Measurements from ENCODE around the gene BUB1B. TPM values are rescaled to one million over a fixed set of nuclear protein-coding genes. Genes with fewer than 3 reads are reported as not detected.

Gene BUB1B
- total RNA-seq, 1 experiment from 2014 or later: 192 TPM

DNA sequence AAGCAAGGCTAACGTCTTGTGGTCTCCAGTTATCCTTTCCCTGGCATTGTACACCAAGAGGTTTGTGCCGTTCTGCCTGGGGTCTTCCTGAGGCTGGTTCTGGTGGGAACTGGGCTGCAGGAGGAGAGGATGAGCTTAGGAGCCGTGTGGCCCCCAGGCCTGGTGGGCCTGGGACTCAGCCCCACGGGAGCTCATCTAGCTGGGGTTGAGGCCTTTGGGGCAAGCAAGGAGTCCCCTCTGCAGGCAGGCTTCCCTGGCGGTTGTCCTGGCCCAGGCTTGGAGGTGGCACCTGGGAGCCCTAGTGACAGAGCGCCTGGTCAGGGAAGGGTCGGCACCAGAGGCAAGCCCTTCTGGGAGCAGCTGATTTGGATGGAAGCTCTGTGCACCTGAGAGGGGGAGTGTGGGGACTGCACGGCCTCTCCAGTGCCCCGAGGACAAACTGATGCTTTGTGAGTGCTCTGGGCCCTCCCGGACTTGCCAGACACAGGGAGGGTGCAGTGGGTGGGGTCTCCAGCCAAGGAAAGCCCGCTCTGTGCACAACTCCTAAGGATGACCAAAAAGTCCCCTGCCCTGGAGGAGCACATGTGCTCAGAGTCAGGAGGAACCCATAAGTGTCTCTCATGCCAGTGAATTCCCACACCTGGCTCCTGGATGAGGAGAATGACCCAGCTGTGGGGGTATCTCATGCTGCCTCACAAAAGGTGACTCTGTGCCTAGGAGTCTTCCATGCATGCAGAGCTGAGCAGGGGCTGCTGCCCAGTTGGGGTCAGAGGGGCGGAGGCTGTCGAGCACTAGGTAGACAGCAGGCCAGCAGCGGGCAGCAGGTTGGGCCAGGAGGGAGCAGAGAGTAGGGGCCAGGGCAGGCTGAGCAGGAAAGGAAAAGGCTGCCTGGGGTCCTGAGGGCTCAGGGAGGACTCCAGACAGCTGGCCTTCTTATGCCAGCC, 80.7 kb downstream of the BUB1B start:
- Mint-ChIP-seq H3K9me3 (no peaks in the 10 kb centered on the region), H3K27ac (no peak overlapping the region), H3K27me3 (ENCODE audit: low read depth) (no peaks in the 10 kb centered on the region), H3K36me3 (no peaks in the 10 kb centered on the region), H3K4me1 (peaks cover 26% of the 10 kb centered on the region), H3K4me3 (no peak overlapping the region)
- ATAC-seq: no peak
- TF ChIP-seq ZNF138 (CRISPR knock-in tag; conservative IDR thresholded peaks at IDR 0.05): no peak
- no peak for TF ChIP-seq CBFB (CRISPR knock-in tag; IDR thresholded peaks at IDR 0.05; ENCODE audit: low read depth)
- DNase-seq (ENCODE audit: low spot score): no peak
- CTCF ChIA-PET: interaction anchor here (1.0 to 7.6 kb wide), 6 partner anchors 13 to 182 kb away, joined by 3 to 153 read pairs (median 23); no protein-coding TSS in a partner anchor
- POLR2A ChIA-PET: interaction anchor here (0.6 kb wide), 1 partner anchor 11 kb away, joined by 4 read pairs; no protein-coding TSS in a partner anchor

- Mint-ChIP-seq H3K27me3 (ENCODE audit: low read depth) (no peaks in the 10 kb centered on the region), H3K36me3 (no peaks in the 10 kb centered on the region), H3K4me1 (peaks cover 26% of the 10 kb centered on the region), H3K4me3 (no peak overlapping the region), H3K27ac (no peak overlapping the region), H3K9me3 (no peaks in the 10 kb centered on the region)
- ATAC-seq (no peak), DNase-seq (ENCODE audit: low spot score) (no peak)
- POLR2A ChIA-PET: no interaction called here
- TF ChIP-seq ZNF219 (CRISPR knock-in tag; IDR thresholded peaks at IDR 0.05; ENCODE audit: borderline replicate concordance): no peak
- TF ChIP-seq, protein P1, sequence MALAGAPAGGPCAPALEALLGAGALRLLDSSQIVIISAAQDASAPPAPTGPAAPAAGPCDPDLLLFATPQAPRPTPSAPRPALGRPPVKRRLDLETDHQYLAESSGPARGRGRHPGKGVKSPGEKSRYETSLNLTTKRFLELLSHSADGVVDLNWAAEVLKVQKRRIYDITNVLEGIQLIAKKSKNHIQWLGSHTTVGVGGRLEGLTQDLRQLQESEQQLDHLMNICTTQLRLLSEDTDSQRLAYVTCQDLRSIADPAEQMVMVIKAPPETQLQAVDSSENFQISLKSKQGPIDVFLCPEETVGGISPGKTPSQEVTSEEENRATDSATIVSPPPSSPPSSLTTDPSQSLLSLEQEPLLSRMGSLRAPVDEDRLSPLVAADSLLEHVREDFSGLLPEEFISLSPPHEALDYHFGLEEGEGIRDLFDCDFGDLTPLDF (CRISPR knock-in tag; IDR thresholded peaks at IDR 0.05): no peak
- TF ChIP-seq ZBTB21 (CRISPR knock-in tag; IDR thresholded peaks at IDR 0.05; ENCODE audit: borderline replicate concordance): no peak
- TF ChIP-seq, protein P2, sequence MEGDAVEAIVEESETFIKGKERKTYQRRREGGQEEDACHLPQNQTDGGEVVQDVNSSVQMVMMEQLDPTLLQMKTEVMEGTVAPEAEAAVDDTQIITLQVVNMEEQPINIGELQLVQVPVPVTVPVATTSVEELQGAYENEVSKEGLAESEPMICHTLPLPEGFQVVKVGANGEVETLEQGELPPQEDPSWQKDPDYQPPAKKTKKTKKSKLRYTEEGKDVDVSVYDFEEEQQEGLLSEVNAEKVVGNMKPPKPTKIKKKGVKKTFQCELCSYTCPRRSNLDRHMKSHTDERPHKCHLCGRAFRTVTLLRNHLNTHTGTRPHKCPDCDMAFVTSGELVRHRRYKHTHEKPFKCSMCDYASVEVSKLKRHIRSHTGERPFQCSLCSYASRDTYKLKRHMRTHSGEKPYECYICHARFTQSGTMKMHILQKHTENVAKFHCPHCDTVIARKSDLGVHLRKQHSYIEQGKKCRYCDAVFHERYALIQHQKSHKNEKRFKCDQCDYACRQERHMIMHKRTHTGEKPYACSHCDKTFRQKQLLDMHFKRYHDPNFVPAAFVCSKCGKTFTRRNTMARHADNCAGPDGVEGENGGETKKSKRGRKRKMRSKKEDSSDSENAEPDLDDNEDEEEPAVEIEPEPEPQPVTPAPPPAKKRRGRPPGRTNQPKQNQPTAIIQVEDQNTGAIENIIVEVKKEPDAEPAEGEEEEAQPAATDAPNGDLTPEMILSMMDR (IDR thresholded peaks at IDR 0.05): no peak
- TF ChIP-seq TP53 (CRISPR knock-in tag; IDR thresholded peaks at IDR 0.05): no peak
- TF ChIP-seq TEAD1 (CRISPR knock-in tag; IDR thresholded peaks at IDR 0.05): no peak
- no peak for TF ChIP-seq OVOL2 (CRISPR knock-in tag; IDR thresholded peaks at IDR 0.05; ENCODE audit: borderline replicate concordance)
- TF ChIP-seq, protein P3, sequence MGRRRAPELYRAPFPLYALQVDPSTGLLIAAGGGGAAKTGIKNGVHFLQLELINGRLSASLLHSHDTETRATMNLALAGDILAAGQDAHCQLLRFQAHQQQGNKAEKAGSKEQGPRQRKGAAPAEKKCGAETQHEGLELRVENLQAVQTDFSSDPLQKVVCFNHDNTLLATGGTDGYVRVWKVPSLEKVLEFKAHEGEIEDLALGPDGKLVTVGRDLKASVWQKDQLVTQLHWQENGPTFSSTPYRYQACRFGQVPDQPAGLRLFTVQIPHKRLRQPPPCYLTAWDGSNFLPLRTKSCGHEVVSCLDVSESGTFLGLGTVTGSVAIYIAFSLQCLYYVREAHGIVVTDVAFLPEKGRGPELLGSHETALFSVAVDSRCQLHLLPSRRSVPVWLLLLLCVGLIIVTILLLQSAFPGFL (CRISPR knock-in tag; IDR thresholded peaks at IDR 0.05; ENCODE audit: borderline replicate concordance): no peak
- TF ChIP-seq GABPB1 (CRISPR knock-in tag; IDR thresholded peaks at IDR 0.05): no peak
- no peak for TF ChIP-seq ZNF121 (CRISPR knock-in tag; IDR thresholded peaks at IDR 0.05)
- TF ChIP-seq NFE2L1 (CRISPR knock-in tag; IDR thresholded peaks at IDR 0.05): no peak
- no peak for TF ChIP-seq JAZF1 (CRISPR knock-in tag; IDR thresholded peaks at IDR 0.05)
- TF ChIP-seq, protein P4, sequence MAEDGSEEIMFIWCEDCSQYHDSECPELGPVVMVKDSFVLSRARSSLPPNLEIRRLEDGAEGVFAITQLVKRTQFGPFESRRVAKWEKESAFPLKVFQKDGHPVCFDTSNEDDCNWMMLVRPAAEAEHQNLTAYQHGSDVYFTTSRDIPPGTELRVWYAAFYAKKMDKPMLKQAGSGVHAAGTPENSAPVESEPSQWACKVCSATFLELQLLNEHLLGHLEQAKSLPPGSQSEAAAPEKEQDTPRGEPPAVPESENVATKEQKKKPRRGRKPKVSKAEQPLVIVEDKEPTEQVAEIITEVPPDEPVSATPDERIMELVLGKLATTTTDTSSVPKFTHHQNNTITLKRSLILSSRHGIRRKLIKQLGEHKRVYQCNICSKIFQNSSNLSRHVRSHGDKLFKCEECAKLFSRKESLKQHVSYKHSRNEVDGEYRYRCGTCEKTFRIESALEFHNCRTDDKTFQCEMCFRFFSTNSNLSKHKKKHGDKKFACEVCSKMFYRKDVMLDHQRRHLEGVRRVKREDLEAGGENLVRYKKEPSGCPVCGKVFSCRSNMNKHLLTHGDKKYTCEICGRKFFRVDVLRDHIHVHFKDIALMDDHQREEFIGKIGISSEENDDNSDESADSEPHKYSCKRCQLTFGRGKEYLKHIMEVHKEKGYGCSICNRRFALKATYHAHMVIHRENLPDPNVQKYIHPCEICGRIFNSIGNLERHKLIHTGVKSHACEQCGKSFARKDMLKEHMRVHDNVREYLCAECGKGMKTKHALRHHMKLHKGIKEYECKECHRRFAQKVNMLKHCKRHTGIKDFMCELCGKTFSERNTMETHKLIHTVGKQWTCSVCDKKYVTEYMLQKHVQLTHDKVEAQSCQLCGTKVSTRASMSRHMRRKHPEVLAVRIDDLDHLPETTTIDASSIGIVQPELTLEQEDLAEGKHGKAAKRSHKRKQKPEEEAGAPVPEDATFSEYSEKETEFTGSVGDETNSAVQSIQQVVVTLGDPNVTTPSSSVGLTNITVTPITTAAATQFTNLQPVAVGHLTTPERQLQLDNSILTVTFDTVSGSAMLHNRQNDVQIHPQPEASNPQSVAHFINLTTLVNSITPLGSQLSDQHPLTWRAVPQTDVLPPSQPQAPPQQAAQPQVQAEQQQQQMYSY (CRISPR knock-in tag; IDR thresholded peaks at IDR 0.05): no peak
- TF ChIP-seq CREM (CRISPR knock-in tag; IDR thresholded peaks at IDR 0.05): no peak
- TF ChIP-seq ZNF281 (CRISPR knock-in tag; IDR thresholded peaks at IDR 0.05): no peak
- CTCF ChIA-PET: interaction anchor here (1.0 to 7.6 kb wide), 6 partner anchors 13 to 183 kb away, joined by 3 to 153 read pairs (median 13); no protein-coding TSS in a partner anchor
Measured at GRCh38 chr15:40242213-40242599, 81.3 kb downstream of the BUB1B start.

All from WTC11 (cell line).